ENCODE results near the gene PANX3. TPM values are rescaled to one million over a fixed set of nuclear protein-coding genes. Genes with fewer than 3 reads are reported as not detected.

The PANX3 gene
- total RNA-seq, 1 donor from 2014 or later: 0.21 TPM

DNA sequence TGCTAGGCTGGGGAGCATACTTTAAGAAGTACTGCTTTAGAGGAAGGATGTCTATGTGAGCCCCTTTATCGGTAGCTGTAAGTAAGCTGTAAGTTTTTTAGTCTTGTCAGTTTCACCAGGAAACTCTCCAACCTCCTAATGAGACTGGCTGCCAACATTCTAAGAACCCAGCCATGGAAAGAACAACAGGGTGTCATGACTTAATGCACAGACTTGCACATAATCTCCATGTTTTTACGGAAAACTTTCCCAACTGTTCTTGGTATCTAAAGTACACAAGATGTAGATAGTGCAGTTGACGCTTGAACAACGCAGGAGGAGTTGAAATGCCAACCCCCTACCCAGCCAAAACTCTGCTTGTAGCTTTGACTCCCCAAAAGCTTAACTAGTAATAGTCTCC, 32.5 kb upstream of the PANX3 start:
- H3K27ac Mint-ChIP-seq (ENCODE audit: unreplicated experiment): no peak overlapping the region
- no peaks in the 10 kb centered on the region for H3K36me3 Mint-ChIP-seq (ENCODE audit: low read depth, unreplicated experiment)
- H3K9me3 Mint-ChIP-seq (ENCODE audit: unreplicated experiment): no peaks in the 10 kb centered on the region
- peaks cover 28% of the 10 kb centered on the region for H3K4me1 Mint-ChIP-seq (ENCODE audit: unreplicated experiment)
- TF ChIP-seq, protein P1, sequence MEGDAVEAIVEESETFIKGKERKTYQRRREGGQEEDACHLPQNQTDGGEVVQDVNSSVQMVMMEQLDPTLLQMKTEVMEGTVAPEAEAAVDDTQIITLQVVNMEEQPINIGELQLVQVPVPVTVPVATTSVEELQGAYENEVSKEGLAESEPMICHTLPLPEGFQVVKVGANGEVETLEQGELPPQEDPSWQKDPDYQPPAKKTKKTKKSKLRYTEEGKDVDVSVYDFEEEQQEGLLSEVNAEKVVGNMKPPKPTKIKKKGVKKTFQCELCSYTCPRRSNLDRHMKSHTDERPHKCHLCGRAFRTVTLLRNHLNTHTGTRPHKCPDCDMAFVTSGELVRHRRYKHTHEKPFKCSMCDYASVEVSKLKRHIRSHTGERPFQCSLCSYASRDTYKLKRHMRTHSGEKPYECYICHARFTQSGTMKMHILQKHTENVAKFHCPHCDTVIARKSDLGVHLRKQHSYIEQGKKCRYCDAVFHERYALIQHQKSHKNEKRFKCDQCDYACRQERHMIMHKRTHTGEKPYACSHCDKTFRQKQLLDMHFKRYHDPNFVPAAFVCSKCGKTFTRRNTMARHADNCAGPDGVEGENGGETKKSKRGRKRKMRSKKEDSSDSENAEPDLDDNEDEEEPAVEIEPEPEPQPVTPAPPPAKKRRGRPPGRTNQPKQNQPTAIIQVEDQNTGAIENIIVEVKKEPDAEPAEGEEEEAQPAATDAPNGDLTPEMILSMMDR (IDR thresholded peaks at IDR 0.05; ENCODE audit: unreplicated experiment): no peak
- H3K27me3 Mint-ChIP-seq (ENCODE audit: unreplicated experiment): peaks cover 2% of the 10 kb centered on the region
- H3K4me3 Mint-ChIP-seq (ENCODE audit: unreplicated experiment): no peak overlapping the region
- no peak for DNase-seq (ENCODE audit: low spot score)

GRCh38 chr11:124581817-124582216, 29.4 kb upstream of the PANX3 start:
- TF ChIP-seq, protein P1 (IDR thresholded peaks at IDR 0.05; ENCODE audit: unreplicated experiment): no peak
- H3K36me3 Mint-ChIP-seq (ENCODE audit: low read depth, unreplicated experiment): no peaks in the 10 kb centered on the region
- no peak for DNase-seq (ENCODE audit: low spot score)
- no peak overlapping the region for H3K27ac Mint-ChIP-seq (ENCODE audit: unreplicated experiment)
- H3K9me3 Mint-ChIP-seq (ENCODE audit: unreplicated experiment): no peaks in the 10 kb centered on the region
- no peak overlapping the region for H3K4me3 Mint-ChIP-seq (ENCODE audit: unreplicated experiment)
- peaks cover 31% of the 10 kb centered on the region for H3K4me1 Mint-ChIP-seq (ENCODE audit: unreplicated experiment)
- peaks cover 2% of the 10 kb centered on the region for H3K27me3 Mint-ChIP-seq (ENCODE audit: unreplicated experiment)

DNA sequence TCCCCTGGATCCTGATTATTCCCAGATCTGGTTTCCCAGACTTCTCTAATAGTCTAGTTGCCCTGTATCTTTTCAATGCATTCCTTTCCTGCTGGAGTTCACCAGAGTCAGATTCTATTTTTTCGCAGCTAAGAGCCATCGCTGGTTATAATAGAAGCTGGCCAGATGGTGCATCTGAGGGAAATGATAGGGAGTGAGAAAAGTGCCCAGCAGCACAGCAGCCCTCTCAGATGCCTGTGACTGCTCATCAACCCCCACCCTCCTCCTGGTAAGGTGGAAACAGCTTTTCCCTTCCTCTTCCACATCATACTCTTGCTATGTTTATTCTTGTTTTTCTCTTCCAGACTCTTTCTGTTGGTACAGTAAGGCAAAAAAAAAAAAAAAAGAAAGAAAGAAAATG, 28.7 kb upstream of the PANX3 start:
- Mint-ChIP-seq H3K4me1 (ENCODE audit: unreplicated experiment) (peaks cover 31% of the 10 kb centered on the region), H3K4me3 (ENCODE audit: unreplicated experiment) (no peak overlapping the region), H3K9me3 (ENCODE audit: unreplicated experiment) (no peaks in the 10 kb centered on the region), H3K27ac (ENCODE audit: unreplicated experiment) (no peak overlapping the region), H3K36me3 (ENCODE audit: low read depth, unreplicated experiment) (no peaks in the 10 kb centered on the region), H3K27me3 (ENCODE audit: unreplicated experiment) (peaks cover 2% of the 10 kb centered on the region)
- no peak for DNase-seq (ENCODE audit: low spot score)
- TF ChIP-seq, protein P1 (IDR thresholded peaks at IDR 0.05; ENCODE audit: unreplicated experiment): no peak

GRCh38 chr11:124583781-124584180, 27.4 kb upstream of the PANX3 start:
- no peak overlapping the region for H3K4me3 Mint-ChIP-seq (ENCODE audit: unreplicated experiment)
- H3K9me3 Mint-ChIP-seq (ENCODE audit: unreplicated experiment): no peaks in the 10 kb centered on the region
- peaks cover 30% of the 10 kb centered on the region for H3K4me1 Mint-ChIP-seq (ENCODE audit: unreplicated experiment)
- TF ChIP-seq, protein P1 (IDR thresholded peaks at IDR 0.05; ENCODE audit: unreplicated experiment): no peak
- no peaks in the 10 kb centered on the region for H3K36me3 Mint-ChIP-seq (ENCODE audit: low read depth, unreplicated experiment)
- no peak for DNase-seq (ENCODE audit: low spot score)
- no peaks in the 10 kb centered on the region for H3K27me3 Mint-ChIP-seq (ENCODE audit: unreplicated experiment)
- H3K27ac Mint-ChIP-seq (ENCODE audit: unreplicated experiment): no peak overlapping the region

GRCh38 chr11:124584681-124585372, 26.4 kb upstream of the PANX3 start:
- Mint-ChIP-seq H3K36me3 (ENCODE audit: low read depth, unreplicated experiment) (no peaks in the 10 kb centered on the region), H3K27ac (ENCODE audit: unreplicated experiment) (no peak overlapping the region), H3K27me3 (ENCODE audit: unreplicated experiment) (no peaks in the 10 kb centered on the region), H3K4me1 (ENCODE audit: unreplicated experiment) (peaks cover 27% of the 10 kb centered on the region), H3K4me3 (ENCODE audit: unreplicated experiment) (no peak overlapping the region), H3K9me3 (ENCODE audit: unreplicated experiment) (no peaks in the 10 kb centered on the region)
- no peak for DNase-seq (ENCODE audit: low spot score)
- TF ChIP-seq, protein P1 (IDR thresholded peaks at IDR 0.05; ENCODE audit: unreplicated experiment): no peak
